HepG2 (cell line): Measurements from ENCODE around the gene ULBP1. TPM values are rescaled to one million over a fixed set of nuclear protein-coding genes. Genes with fewer than 3 reads are reported as not detected.

Source experiments
- ATAC-seq: fragments of 200-7000 bp; cut with Tn5 transposase; 3 replicates; pipeline ENCODE4 v1.9.1; 2020; ENCODE audit warnings: mild to moderate bottlenecking, moderate library complexity
- BruUV-seq: library from RNA; stranded (reverse); fragments of 400-500 nt; replicated peaks from 2 replicates; lab custom pipeline; 2021; lab: Mats Ljungman, UMichigan
- CTCF ChIA-PET: fragments of 300-600 bp; formaldehyde crosslinking; extraction: SDS; loops from one replicate; lab custom pipeline; 2021; ENCODE audit warnings: low total read pairs, inconsistent platforms, low intra/inter-chr PET ratio; lab: Yijun Ruan, JAX
- POLR2A ChIA-PET: fragments of 350-600 bp; sonication (Branson Sonifier 250); formaldehyde crosslinking; loops from one replicate; lab custom pipeline; 2020; ENCODE audit warnings: antibody characterized with exemption, inconsistent platforms; lab: Yijun Ruan, JAX
- DNase-seq: peaks from one replicate; pipeline ENCODE4 v3.0.0-alpha.2; 2015; ENCODE audit warnings: low spot score
- FAIRE-seq: peaks from 3 replicates; lab custom pipeline; 2011; peaks lifted over from hg19 to GRCh38; lab: Jason Lieb, UNC
- H2AFZ ChIP-seq: one replicate; pipeline ENCODE4 v1.6.1; 2011; ENCODE audit warnings: low read length, inconsistent platforms
- H3K27ac ChIP-seq: fragments of 300-600 bp; 3 replicates; pipeline ENCODE4 v1.8.0; 2011; ENCODE audit warnings: mixed run types, mild to moderate bottlenecking, mixed read lengths, low read length, inconsistent platforms; ENCODE audit not compliant: insufficient read depth; ENCODE audit errors: extremely low read length
- H3K27me3 ChIP-seq, 2 experiments: fragments of 200-600 bp in 1 of 2; 2 replicates in 1 of 2; 3 replicates in 1 of 2; pipeline versions ENCODE4 v1.6.0 to v1.8.0; 2011; ENCODE audit warnings: low read length in 2 of 2, mild to moderate bottlenecking in 2 of 2, moderate library complexity in 2 of 2, inconsistent platforms in 1 of 2; ENCODE audit not compliant: insufficient read depth in 2 of 2, control insufficient read depth in 1 of 2
- H3K36me3 ChIP-seq, 2 experiments: fragments of 200-600 bp in 1 of 2; replicated peaks in 1 of 2; 2 replicates in 1 of 2; 3 replicates in 1 of 2; pipeline versions ENCODE4 v1.5.1 to v1.8.0; 2011; ENCODE audit warnings: low read length in 2 of 2, inconsistent platforms in 1 of 2; ENCODE audit not compliant: insufficient read depth in 2 of 2, control insufficient read depth in 1 of 2
- H3K4me1 ChIP-seq: 2 replicates; pipeline ENCODE4 v1.5.1; 2012; ENCODE audit warnings: low read length, inconsistent platforms; ENCODE audit not compliant: insufficient read depth
- H3K4me2 ChIP-seq: 2 replicates; pipeline ENCODE4 v1.6.0; 2011; ENCODE audit warnings: low read depth, low read length, inconsistent platforms
- H3K4me3 ChIP-seq, 3 experiments: fragments of 200-600 bp in 1 of 3; sonication (generic), shearing (Covaris generic) in 1 of 3; replicated peaks in 1 of 3; 2 replicates each; pipeline ENCODE4 v1.5.1; 2011 to 2016; ENCODE audit warnings: low read length in 3 of 3, inconsistent platforms in 2 of 3, low read depth in 2 of 3, mild to moderate bottlenecking in 2 of 3, control low read depth in 1 of 3, mixed read lengths in 1 of 3; ENCODE audit not compliant: insufficient read depth in 1 of 3
- H3K79me2 ChIP-seq: one replicate; pipeline ENCODE4 v1.6.1; 2011; ENCODE audit warnings: low read length, inconsistent platforms; ENCODE audit not compliant: insufficient read depth
- H3K9ac ChIP-seq: 2 replicates; pipeline ENCODE4 v1.6.0; 2011; ENCODE audit warnings: mild to moderate bottlenecking, low read depth, low read length, inconsistent platforms; ENCODE audit not compliant: insufficient read depth
- H3K9me3 ChIP-seq: 2 replicates; pipeline ENCODE4 v1.5.1; 2012; ENCODE audit warnings: mild to moderate bottlenecking, low read length
- H4K20me1 ChIP-seq: 2 replicates; pipeline ENCODE4 v1.6.0; 2011; ENCODE audit warnings: inconsistent platforms, mild to moderate bottlenecking, low read length, moderate library complexity; ENCODE audit not compliant: insufficient read depth
- CC2D1A ChIP-seq: sonication (generic); formaldehyde crosslinking; IDR thresholded peaks from 2 replicates; pipeline ENCODE4 v1.8.1; 2023; ENCODE audit warnings: mild to moderate bottlenecking, missing genetic modification reagents
- KDM3A ChIP-seq: IDR thresholded peaks from 2 replicates; pipeline ENCODE4 v1.6.1; 2018; ENCODE audit warnings: low read depth, missing compliant biosample characterization
- KLF11 ChIP-seq: IDR thresholded peaks from 2 replicates; pipeline ENCODE4 v1.6.1; 2016; ENCODE audit warnings: missing compliant biosample characterization
- LCORL ChIP-seq, 2 experiments: fragments of 450-650 bp in 1 of 2; sonication (generic) in 1 of 2; formaldehyde crosslinking in 1 of 2; IDR thresholded peaks; 2 replicates each; pipeline versions ENCODE4 v1.5.0 to v1.6.1; 2017 to 2020; ENCODE audit warnings: antibody characterized with exemption in 1 of 2, missing genetic modification reagents in 1 of 2
- NBN ChIP-seq: fragments of 450-650 bp; conservative IDR thresholded peaks from 2 replicates; pipeline ENCODE4 v1.6.1; 2017
- RBFOX2 ChIP-seq: fragments of 200-400 bp; formaldehyde crosslinking; IDR thresholded peaks from 2 replicates; pipeline ENCODE4 v1.6.1; 2017; ENCODE audit warnings: low read depth, mild to moderate bottlenecking, low read length
- ZMYM3 ChIP-seq: sonication (generic); formaldehyde crosslinking; IDR thresholded peaks from 2 replicates; pipeline ENCODE4 v1.5.1; 2020; ENCODE audit warnings: mild to moderate bottlenecking, missing genetic modification reagents
- ZNF24 ChIP-seq: fragments of 450-650 bp; IDR thresholded peaks from 2 replicates; pipeline ENCODE4 v1.6.1; 2017; ENCODE audit warnings: antibody characterized with exemption, mild to moderate bottlenecking
- ZNF614 ChIP-seq: IDR thresholded peaks from 2 replicates; pipeline ENCODE4 v1.6.1; 2018; ENCODE audit warnings: missing biosample characterization, missing genetic modification reagents, inconsistent platforms, borderline replicate concordance
- WGBS: methylation state at CpG from one replicate; pipeline ENCODE4 v1.1.6; 2017; ENCODE audit warnings: low lambda C conversion rate; 5-methylcytosine and 5-hydroxymethylcytosine counted together
- in situ Hi-C: cut with HindIII; loops from 2 replicates; pipeline ENCODE4 v1.10.0; 2017; ENCODE audit warnings: low pct_unique_long_range_greater_than_20kb; ENCODE audit not compliant: extremely low pct_ligation_motif_present
- intact Hi-C: fragments of 100-400 bp; cut with micrococcal nuclease; formaldehyde crosslinking; loops from one replicate; pipeline ENCODE4 v1.10.0; 2022; ENCODE audit not compliant: unreplicated experiment
- polyA plus RNA-seq, 8 experiments: library from polyadenylated mRNA; depleted of rRNA in 3 of 8; stranded (reverse) in 7 of 8; unstranded in 1 of 8; fragments of >200 nt; fragmentation: Illumina TruSeq in 4 of 8; extraction: Trizol in 4 of 8; gene quantifications; 2 replicates each; pipeline versions ENCODE4 v1.2.1 to v1.2.3, GENCODE V29; 2011 to 2016; ENCODE audit warnings: low read depth in 4 of 8, missing spikeins in 1 of 8, mixed read lengths in 1 of 8; ENCODE audit not compliant: insufficient read depth in 1 of 8
- total RNA-seq, 5 experiments: library from RNA; depleted of rRNA; stranded (reverse); fragments of >200 nt; fragmentation: Illumina TruSeq; extraction: Trizol; gene quantifications; 2 replicates each; pipeline ENCODE4 v1.2.3, GENCODE V29; 2016; ENCODE audit warnings: low read depth in 1 of 5
- TF ChIP-seq, protein P1 (sequence below): sonication (generic); formaldehyde crosslinking; IDR thresholded peaks from one replicate; pipeline ENCODE4 v1.5.1; 2020; ENCODE audit warnings: mild to moderate bottlenecking, missing genetic modification reagents; ENCODE audit errors: not compliant biosample characterization
- TF ChIP-seq, protein P2 (sequence below): sonication (generic); formaldehyde crosslinking; conservative IDR thresholded peaks from 2 replicates; pipeline ENCODE4 v1.4.0; 2020; ENCODE audit warnings: mild to moderate bottlenecking, missing genetic modification reagents, moderate library complexity

Gene ULBP1
- total and polyA plus RNA-seq, 2 of the 13 experiments (the other 11 are each of a cell fraction or from before 2014, with no cell fraction given), result 0.04 to 0.09 TPM

DNA sequence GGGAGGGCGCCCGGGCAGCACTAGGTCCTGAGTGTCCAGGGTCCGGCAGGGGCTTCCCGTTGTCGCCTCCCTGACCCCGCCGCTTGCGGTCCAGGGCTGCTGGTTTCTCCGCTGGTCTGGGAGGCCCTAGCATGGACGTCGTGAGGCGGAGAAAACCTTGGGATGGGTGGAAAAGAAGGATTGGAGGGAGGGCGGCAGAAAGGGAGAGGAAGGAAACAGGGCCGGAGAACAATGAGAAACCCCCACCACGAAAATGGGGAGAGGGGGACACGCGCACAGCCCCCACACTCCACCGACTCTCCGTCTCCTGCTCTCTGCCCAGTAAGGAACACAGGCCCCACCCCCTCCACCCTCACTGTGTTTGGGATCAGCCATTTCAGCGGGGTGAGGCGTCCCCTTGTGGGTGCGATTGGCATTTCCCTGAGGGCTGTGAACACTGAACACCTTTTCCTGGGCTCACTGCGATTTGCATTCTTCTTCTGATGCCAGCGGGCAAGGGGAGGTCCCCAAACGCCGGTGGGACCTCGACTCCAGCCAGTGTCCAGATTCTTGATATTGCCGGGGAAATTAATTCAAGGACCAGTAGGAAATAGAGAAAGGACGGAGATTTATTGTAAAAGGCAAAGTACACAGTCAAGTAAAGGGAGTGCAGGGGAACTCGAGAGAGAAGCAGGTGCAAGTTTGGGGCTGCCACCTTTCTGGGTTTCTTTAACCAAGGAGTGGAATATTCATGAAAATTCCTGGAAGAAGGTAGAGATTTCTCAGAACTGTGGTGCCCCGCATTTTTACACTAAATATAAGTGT, 37.6 kb upstream of the ULBP1 start:
- Histone ChIP-seq H3K27me3 (peaks cover 13 to 55% of the 10 kb centered on the region in 2 experiments), H3K9ac (peak overlapping the region; percentile 16; the same call in 1 of the 2 replicates), H2AFZ (peak overlapping the region; percentile 82), H3K4me1 (peaks cover 34% of the 10 kb centered on the region), H3K27ac (no peak overlapping the region), H3K4me2 (peak overlapping the region; percentile 95), H3K4me3 (peak overlapping the region; percentile 65 to 82 (median 71)), H3K79me2 (no peaks in the 10 kb centered on the region), H3K9me3 (no peaks in the 10 kb centered on the region), H4K20me1 (no peaks in the 10 kb centered on the region), H3K36me3 (no peaks in the 10 kb centered on the region; a peak in 1 of 5 replicates)
- FAIRE-seq (peak; percentile 87), DNase-seq (peak; percentile 74), ATAC-seq (peak; percentile 90)
- ChIA-PET POLR2A (interaction anchor here (1.0 kb wide), 1 partner anchor 208 kb away, joined by 3 read pairs; the partner anchor contains the start of gene LATS1), CTCF (interaction anchor here (0.6 to 2.4 kb wide), 4 partner anchors 44 to 202 kb away, joined by 3 to 50 read pairs (median 12); no protein-coding TSS in a partner anchor)
- no TSS peak for BruUV-seq
- intact Hi-C loops (loop anchor here (1.0 to 2.0 kb wide), 6 partner anchors 61 to 359 kb away; partner anchors contain the start of genes GINM1 and LRP11), in situ Hi-C loops (no loop called here)
- WGBS, result 1% methylated on average over 28 of the region's 31 CpGs
- no peak for TF ChIP-seq LCORL (IDR thresholded peaks at IDR 0.05)
- peak; percentile 86 for TF ChIP-seq LCORL (CRISPR knock-in tag; IDR thresholded peaks at IDR 0.05)
- TF ChIP-seq, protein P1, sequence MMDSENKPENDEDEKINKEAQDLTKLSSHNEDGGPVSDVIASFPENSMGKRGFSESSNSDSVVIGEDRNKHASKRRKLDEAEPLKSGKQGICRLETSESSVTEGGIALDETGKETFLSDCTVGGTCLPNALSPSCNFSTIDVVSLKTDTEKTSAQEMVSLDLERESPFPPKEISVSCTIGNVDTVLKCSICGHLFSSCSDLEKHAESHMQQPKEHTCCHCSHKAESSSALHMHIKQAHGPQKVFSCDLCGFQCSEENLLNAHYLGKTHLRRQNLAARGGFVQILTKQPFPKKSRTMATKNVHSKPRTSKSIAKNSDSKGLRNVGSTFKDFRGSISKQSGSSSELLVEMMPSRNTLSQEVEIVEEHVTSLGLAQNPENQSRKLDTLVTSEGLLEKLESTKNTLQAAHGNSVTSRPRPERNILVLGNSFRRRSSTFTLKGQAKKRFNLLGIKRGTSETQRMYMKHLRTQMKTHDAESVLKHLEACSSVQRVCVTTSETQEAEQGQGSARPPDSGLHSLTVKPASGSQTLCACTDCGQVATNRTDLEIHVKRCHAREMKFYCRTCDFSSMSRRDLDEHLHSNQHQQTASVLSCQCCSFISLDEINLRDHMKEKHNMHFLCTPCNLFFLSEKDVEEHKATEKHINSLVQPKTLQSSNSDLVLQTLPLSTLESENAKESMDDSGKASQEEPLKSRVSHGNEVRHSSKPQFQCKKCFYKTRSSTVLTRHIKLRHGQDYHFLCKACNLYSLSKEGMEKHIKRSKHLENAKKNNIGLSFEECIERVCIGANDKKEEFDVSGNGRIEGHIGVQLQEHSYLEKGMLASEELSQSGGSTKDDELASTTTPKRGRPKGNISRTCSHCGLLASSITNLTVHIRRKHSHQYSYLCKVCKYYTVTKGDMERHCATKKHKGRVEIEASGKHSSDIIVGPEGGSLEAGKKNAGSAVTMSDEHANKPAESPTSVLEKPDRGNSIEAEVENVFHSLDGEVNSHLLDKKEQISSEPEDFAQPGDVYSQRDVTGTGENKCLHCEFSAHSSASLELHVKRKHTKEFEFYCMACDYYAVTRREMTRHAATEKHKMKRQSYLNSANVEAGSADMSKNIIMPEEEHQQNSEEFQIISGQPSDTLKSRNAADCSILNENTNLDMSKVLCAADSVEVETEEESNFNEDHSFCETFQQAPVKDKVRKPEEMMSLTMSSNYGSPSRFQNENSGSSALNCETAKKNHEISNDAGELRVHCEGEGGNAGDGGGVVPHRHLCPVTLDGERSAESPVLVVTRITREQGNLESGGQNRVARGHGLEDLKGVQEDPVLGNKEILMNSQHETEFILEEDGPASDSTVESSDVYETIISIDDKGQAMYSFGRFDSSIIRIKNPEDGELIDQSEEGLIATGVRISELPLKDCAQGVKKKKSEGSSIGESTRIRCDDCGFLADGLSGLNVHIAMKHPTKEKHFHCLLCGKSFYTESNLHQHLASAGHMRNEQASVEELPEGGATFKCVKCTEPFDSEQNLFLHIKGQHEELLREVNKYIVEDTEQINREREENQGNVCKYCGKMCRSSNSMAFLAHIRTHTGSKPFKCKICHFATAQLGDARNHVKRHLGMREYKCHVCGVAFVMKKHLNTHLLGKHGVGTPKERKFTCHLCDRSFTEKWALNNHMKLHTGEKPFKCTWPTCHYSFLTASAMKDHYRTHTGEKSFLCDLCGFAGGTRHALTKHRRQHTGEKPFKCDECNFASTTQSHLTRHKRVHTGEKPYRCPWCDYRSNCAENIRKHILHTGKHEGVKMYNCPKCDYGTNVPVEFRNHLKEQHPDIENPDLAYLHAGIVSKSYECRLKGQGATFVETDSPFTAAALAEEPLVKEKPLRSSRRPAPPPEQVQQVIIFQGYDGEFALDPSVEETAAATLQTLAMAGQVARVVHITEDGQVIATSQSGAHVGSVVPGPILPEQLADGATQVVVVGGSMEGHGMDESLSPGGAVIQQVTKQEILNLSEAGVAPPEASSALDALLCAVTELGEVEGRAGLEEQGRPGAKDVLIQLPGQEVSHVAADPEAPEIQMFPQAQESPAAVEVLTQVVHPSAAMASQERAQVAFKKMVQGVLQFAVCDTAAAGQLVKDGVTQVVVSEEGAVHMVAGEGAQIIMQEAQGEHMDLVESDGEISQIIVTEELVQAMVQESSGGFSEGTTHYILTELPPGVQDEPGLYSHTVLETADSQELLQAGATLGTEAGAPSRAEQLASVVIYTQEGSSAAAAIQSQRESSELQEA (CRISPR knock-in tag), result peak; percentile 38
- TF ChIP-seq KLF11 (CRISPR knock-in tag), result 0 out of 2 replicates have a peak, but pooled peaks have one; percentile 34
- TF ChIP-seq KDM3A, result peak; percentile 67; the same call in 1 of the 2 replicates
- TF ChIP-seq ZNF24, result no peak
- no peak for TF ChIP-seq RBFOX2
- peak; percentile 25; the same call in 1 of the 2 replicates for TF ChIP-seq ZMYM3 (CRISPR knock-in tag)
- TF ChIP-seq, protein P2, sequence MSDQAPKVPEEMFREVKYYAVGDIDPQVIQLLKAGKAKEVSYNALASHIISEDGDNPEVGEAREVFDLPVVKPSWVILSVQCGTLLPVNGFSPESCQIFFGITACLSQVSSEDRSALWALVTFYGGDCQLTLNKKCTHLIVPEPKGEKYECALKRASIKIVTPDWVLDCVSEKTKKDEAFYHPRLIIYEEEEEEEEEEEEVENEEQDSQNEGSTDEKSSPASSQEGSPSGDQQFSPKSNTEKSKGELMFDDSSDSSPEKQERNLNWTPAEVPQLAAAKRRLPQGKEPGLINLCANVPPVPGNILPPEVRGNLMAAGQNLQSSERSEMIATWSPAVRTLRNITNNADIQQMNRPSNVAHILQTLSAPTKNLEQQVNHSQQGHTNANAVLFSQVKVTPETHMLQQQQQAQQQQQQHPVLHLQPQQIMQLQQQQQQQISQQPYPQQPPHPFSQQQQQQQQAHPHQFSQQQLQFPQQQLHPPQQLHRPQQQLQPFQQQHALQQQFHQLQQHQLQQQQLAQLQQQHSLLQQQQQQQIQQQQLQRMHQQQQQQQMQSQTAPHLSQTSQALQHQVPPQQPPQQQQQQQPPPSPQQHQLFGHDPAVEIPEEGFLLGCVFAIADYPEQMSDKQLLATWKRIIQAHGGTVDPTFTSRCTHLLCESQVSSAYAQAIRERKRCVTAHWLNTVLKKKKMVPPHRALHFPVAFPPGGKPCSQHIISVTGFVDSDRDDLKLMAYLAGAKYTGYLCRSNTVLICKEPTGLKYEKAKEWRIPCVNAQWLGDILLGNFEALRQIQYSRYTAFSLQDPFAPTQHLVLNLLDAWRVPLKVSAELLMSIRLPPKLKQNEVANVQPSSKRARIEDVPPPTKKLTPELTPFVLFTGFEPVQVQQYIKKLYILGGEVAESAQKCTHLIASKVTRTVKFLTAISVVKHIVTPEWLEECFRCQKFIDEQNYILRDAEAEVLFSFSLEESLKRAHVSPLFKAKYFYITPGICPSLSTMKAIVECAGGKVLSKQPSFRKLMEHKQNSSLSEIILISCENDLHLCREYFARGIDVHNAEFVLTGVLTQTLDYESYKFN, result peak; percentile 18; the same call in 1 of the 2 replicates
- no peak for TF ChIP-seq CC2D1A (CRISPR knock-in tag)
- TF ChIP-seq NBN, result no peak
- no peak for TF ChIP-seq ZNF614 (CRISPR knock-in tag)
